H1 (cell line): ENCODE results near the gene NRIP2. TPM values are rescaled to one million over a fixed set of nuclear protein-coding genes. Genes with fewer than 3 reads are reported as not detected.

Experiments used
- CTCF ChIA-PET: fragments of 300-600 bp; sonication (Branson Sonifier 250); formaldehyde crosslinking; loops from one replicate; lab custom pipeline; 2021; ENCODE audit not compliant: partially characterized antibody; lab: Charles Lee
- POLR2A ChIA-PET: fragments of 300-600 bp; sonication (Branson Sonifier 250); formaldehyde crosslinking; loops from one replicate; lab custom pipeline; 2021; ENCODE audit warnings: inconsistent platforms; ENCODE audit not compliant: partially characterized antibody; lab: Charles Lee
- DNase-seq, 2 experiments: peaks; one replicate each; pipeline versions ENCODE4 v3.0.0 to v3.0.0-alpha.2; 2010 to 2022; ENCODE audit warnings: low spot score in 2 of 2, low read depth in 1 of 2, mixed read lengths in 1 of 2
- FAIRE-seq: peaks from 2 replicates; lab custom pipeline; 2011; peaks lifted over from hg19 to GRCh38; lab: Jason Lieb, UNC
- H2AFZ ChIP-seq: 2 replicates; pipeline ENCODE4 v1.8.1; 2012; ENCODE audit warnings: low read length, inconsistent platforms
- H2AK5ac ChIP-seq: 2 replicates; pipeline ENCODE4 v1.6.1; 2013; ENCODE audit warnings: low read depth, low read length
- H2BK120ac ChIP-seq: replicated peaks from 2 replicates; pipeline ENCODE3; 2013; ENCODE audit warnings: low read depth, low read length, inconsistent platforms
- H2BK12ac ChIP-seq: 2 replicates; pipeline ENCODE4 v1.6.1; 2013; ENCODE audit warnings: low read depth, low read length
- H2BK15ac ChIP-seq: 2 replicates; pipeline ENCODE4 v1.6.1; 2013; ENCODE audit warnings: low read length
- H2BK20ac ChIP-seq: 2 replicates; pipeline ENCODE4 v1.6.1; 2013; ENCODE audit warnings: low read length
- H2BK5ac ChIP-seq: 2 replicates; pipeline ENCODE4 v1.6.1; 2013; ENCODE audit warnings: low read depth, low read length
- H3K14ac ChIP-seq: 2 replicates; pipeline ENCODE4 v1.6.1; 2013; ENCODE audit warnings: inconsistent platforms; ENCODE audit not compliant: insufficient read length
- H3K18ac ChIP-seq: 2 replicates; pipeline ENCODE4 v1.6.1; 2013; ENCODE audit warnings: low read length; ENCODE audit errors: extremely low read depth
- H3K23ac ChIP-seq: 2 replicates; pipeline ENCODE4 v1.6.1; 2013; ENCODE audit warnings: inconsistent platforms; ENCODE audit not compliant: insufficient read length
- H3K23me2 ChIP-seq: 2 replicates; pipeline ENCODE4 v1.6.1; 2013; ENCODE audit warnings: low read depth, low read length
- H3K27ac ChIP-seq: 2 replicates; pipeline ENCODE4 v1.6.1; 2011; ENCODE audit warnings: low read depth, low read length, inconsistent platforms
- H3K27me3 ChIP-seq, 4 experiments: replicated peaks in 1 of 4; 1 replicate in 1 of 4; 2 replicates in 3 of 4; pipeline versions ENCODE4 v1.6.1 to v1.8.1; 2011 to 2013; ENCODE audit warnings: low read length in 3 of 4, mild to moderate bottlenecking in 3 of 4, inconsistent platforms in 2 of 4, mixed read lengths in 2 of 4, moderate library complexity in 1 of 4; ENCODE audit not compliant: control insufficient read depth in 3 of 4, insufficient read depth in 3 of 4; ENCODE audit errors: extremely low read depth in 1 of 4
- H3K36me3 ChIP-seq, 4 experiments: 2 replicates each; pipeline versions ENCODE4 v1.6.1 to v1.8.1; 2011 to 2013; ENCODE audit warnings: mild to moderate bottlenecking in 4 of 4, low read length in 3 of 4, moderate library complexity in 2 of 4, control low read depth in 1 of 4, inconsistent platforms in 1 of 4; ENCODE audit not compliant: insufficient read depth in 4 of 4, control insufficient read depth in 2 of 4
- H3K4ac ChIP-seq: replicated peaks from 2 replicates; pipeline ENCODE3; 2013; ENCODE audit warnings: low read length, low read depth, mixed read lengths, inconsistent platforms; ENCODE audit not compliant: insufficient read length
- H3K4me1 ChIP-seq, 4 experiments: replicated peaks in 1 of 4; 1 replicate in 1 of 4; 2 replicates in 3 of 4; pipeline versions ENCODE4 v1.6.1 to v1.8.1; 2011 to 2013; ENCODE audit warnings: low read length in 3 of 4, inconsistent platforms in 2 of 4, mixed read lengths in 1 of 4; ENCODE audit not compliant: insufficient read depth in 4 of 4, control insufficient read depth in 3 of 4
- H3K4me2 ChIP-seq, 2 experiments: 2 replicates each; pipeline versions ENCODE4 v1.6.1 to v1.8.1; 2011 to 2013; ENCODE audit warnings: low read depth in 2 of 2, low read length in 2 of 2, control low read depth in 1 of 2, inconsistent platforms in 1 of 2, mild to moderate bottlenecking in 1 of 2; ENCODE audit not compliant: insufficient read depth in 1 of 2
- H3K4me3 ChIP-seq, 4 experiments: fragments of 200-600, 300-600 bp in 1 of 4; sonication (generic), shearing (Covaris generic), sonication (Bioruptor Twin) in 1 of 4; 2 replicates each; pipeline versions ENCODE4 v1.5.1 to v1.8.1; 2011 to 2016; ENCODE audit warnings: low read length in 4 of 4, low read depth in 3 of 4, control low read depth in 2 of 4, inconsistent platforms in 2 of 4, mild to moderate bottlenecking in 2 of 4, mixed read lengths in 1 of 4, moderate library complexity in 1 of 4; ENCODE audit not compliant: insufficient read depth in 2 of 4; ENCODE audit errors: extremely low read depth in 1 of 4
- H3K56ac ChIP-seq: replicated peaks from 2 replicates; pipeline ENCODE3; 2013; ENCODE audit warnings: low read depth, mild to moderate bottlenecking, mixed read lengths, low read length, inconsistent platforms; ENCODE audit not compliant: insufficient read length
- H3K79me1 ChIP-seq: 2 replicates; pipeline ENCODE4 v1.6.1; 2013; ENCODE audit warnings: low read depth, low read length, control low read depth
- H3K79me2 ChIP-seq, 2 experiments: 2 replicates each; pipeline versions ENCODE4 v1.6.1 to v1.8.1; 2012 to 2013; ENCODE audit warnings: low read length in 2 of 2, mild to moderate bottlenecking in 2 of 2, inconsistent platforms in 1 of 2; ENCODE audit not compliant: insufficient read depth in 2 of 2, control insufficient read depth in 1 of 2
- H3K9ac ChIP-seq, 4 experiments: replicated peaks in 1 of 4; 1 replicate in 1 of 4; 2 replicates in 3 of 4; pipeline versions ENCODE4 v1.6.1 to v1.8.1; 2011 to 2013; ENCODE audit warnings: low read depth in 3 of 4, low read length in 3 of 4, control low read depth in 2 of 4, mild to moderate bottlenecking in 2 of 4, moderate library complexity in 2 of 4, inconsistent platforms in 1 of 4; ENCODE audit errors: extremely low read depth in 1 of 4
- H3K9me3 ChIP-seq, 2 experiments: 2 replicates each; pipeline versions ENCODE4 v1.6.1 to v1.8.1; 2012 to 2013; ENCODE audit warnings: mild to moderate bottlenecking in 2 of 2, moderate library complexity in 2 of 2, control low read depth in 1 of 2, inconsistent platforms in 1 of 2, low read depth in 1 of 2, low read length in 1 of 2, mixed read lengths in 1 of 2; ENCODE audit not compliant: insufficient read depth in 2 of 2
- H4K20me1 ChIP-seq, 2 experiments: replicated peaks in 1 of 2; 2 replicates each; pipeline versions ENCODE3 to v1.8.1; 2011 to 2013; ENCODE audit warnings: inconsistent platforms in 2 of 2, low read length in 2 of 2, mild to moderate bottlenecking in 1 of 2; ENCODE audit not compliant: insufficient read depth in 2 of 2, control insufficient read depth in 1 of 2
- H4K5ac ChIP-seq: 2 replicates; pipeline ENCODE4 v1.6.1; 2013; ENCODE audit warnings: low read length, low read depth, mixed read lengths, inconsistent platforms; ENCODE audit not compliant: insufficient read length
- H4K8ac ChIP-seq: 2 replicates; pipeline ENCODE4 v1.8.0; 2013; ENCODE audit warnings: mild to moderate bottlenecking, moderate library complexity, low read length, inconsistent platforms; ENCODE audit not compliant: insufficient read depth; ENCODE audit errors: extremely low read depth
- H4K91ac ChIP-seq: replicated peaks from 2 replicates; pipeline ENCODE3; 2013; ENCODE audit warnings: low read length, mixed read lengths, inconsistent platforms; ENCODE audit not compliant: insufficient read length
- GABPA ChIP-seq: IDR thresholded peaks from 2 replicates; pipeline ENCODE4 v1.6.1; 2011; ENCODE audit warnings: mild to moderate bottlenecking, low read length, moderate library complexity, borderline replicate concordance; ENCODE audit not compliant: insufficient read depth
- JUN ChIP-seq: IDR thresholded peaks from 2 replicates; pipeline ENCODE4 v1.6.1; 2011; ENCODE audit warnings: low read depth, mild to moderate bottlenecking, improper control_type of control experiment, low read length
- JUND ChIP-seq: IDR thresholded peaks from 2 replicates; pipeline ENCODE4 v1.6.1; 2011; ENCODE audit warnings: mild to moderate bottlenecking, improper control_type of control experiment, low read length
- NANOG ChIP-seq: IDR thresholded peaks from 2 replicates; pipeline ENCODE4 v1.6.1; 2011; ENCODE audit warnings: low read length, low read depth, mild to moderate bottlenecking, inconsistent platforms; ENCODE audit not compliant: insufficient read depth, poor library complexity, severe bottlenecking
- POU5F1 ChIP-seq: IDR thresholded peaks from 2 replicates; pipeline ENCODE4 v1.6.1; 2011; ENCODE audit warnings: low read depth, mild to moderate bottlenecking, low read length, moderate library complexity
- RFX5 ChIP-seq: IDR thresholded peaks from 2 replicates; pipeline ENCODE4 v1.6.1; 2011; ENCODE audit warnings: low read depth, low read length, improper control_type of control experiment, borderline replicate concordance
- RXRA ChIP-seq: IDR thresholded peaks from 2 replicates; pipeline ENCODE4 v1.6.1; 2011; ENCODE audit warnings: low read depth, mild to moderate bottlenecking, low read length, moderate library complexity; ENCODE audit not compliant: insufficient read depth
- SAP30 ChIP-seq: fragments of 300-600 bp; sonication (generic); IDR thresholded peaks from 2 replicates; pipeline ENCODE4 v1.7.1; 2012; ENCODE audit warnings: low read length, moderate library complexity, mild to moderate bottlenecking, inconsistent platforms; ENCODE audit not compliant: insufficient read depth, insufficient replicate concordance
- WGBS, 2 experiments: shearing (Covaris generic) in 1 of 2; methylation state at CpG; one replicate each; pipeline versions ENCODE4 v1.1.6 to v1.1.7; 2013 to 2015; ENCODE audit warnings: low lambda C conversion rate in 2 of 2, mixed read lengths in 2 of 2, inconsistent platforms in 1 of 2, low coverage in 1 of 2, missing lambda C conversion rate in 1 of 2; ENCODE audit not compliant: insufficient replicate concordance in 2 of 2, insufficient coverage in 1 of 2, insufficient read length in 1 of 2; ENCODE audit errors: extremely low coverage in 1 of 2, missing lambda C conversion rate in 1 of 2; 5-methylcytosine and 5-hydroxymethylcytosine counted together
- polyA plus RNA-seq, 7 experiments: library from polyadenylated mRNA; depleted of rRNA in 3 of 7; stranded (reverse) in 5 of 7; unstranded in 2 of 7; fragments of >200 nt in 5 of 7; fragments of 200-250 nt in 2 of 7; gene quantifications; 1 replicate in 5 of 7; 2 replicates in 1 of 7; 4 replicates in 1 of 7; pipeline versions ENCODE4 v1.2.1 to v1.2.3, GENCODE V29; 2011 to 2013; ENCODE audit warnings: missing spikeins in 2 of 7, mixed read lengths in 2 of 7
- total RNA-seq: library from RNA; stranded (reverse); fragmentation: NEBNext Ultra II Directional; extraction: Animal tissue kit (Norgen Biotek cat#: 25700); gene quantifications from 2 replicates; pipeline ENCODE4 v1.2.1, GENCODE V29; 2021

NRIP2 gene
- total and polyA plus RNA-seq, 2 of the 8 experiments (the other 6 are each of a cell fraction or from before 2014, with no cell fraction given): 0.06 TPM; not detected in 1

DNA sequence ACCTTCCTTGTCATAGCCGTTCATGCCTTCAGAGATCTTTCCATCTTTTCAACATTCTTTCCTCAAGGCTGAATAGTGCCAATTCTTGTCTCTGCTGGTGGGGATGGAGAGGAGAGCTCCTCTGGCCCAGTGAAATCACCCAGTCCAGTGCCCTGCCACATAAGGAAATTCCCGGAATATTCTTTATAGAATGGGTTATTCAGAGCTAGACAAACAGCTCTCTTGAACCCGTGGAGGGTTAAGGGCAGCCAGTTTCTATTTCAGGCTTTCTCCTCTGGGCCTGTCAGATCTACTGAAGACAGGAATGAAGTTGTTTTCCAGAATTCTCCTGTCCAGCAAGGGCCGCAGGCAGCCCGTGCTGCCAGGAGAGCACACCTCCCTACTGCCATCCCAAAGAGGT is 8.1 kb upstream of the NRIP2 start:
- peaks cover 0 to 4% (median 3%) of the 10 kb centered on the region in 4 experiments; a peak in 6 of 7 replicates for H3K4me1 ChIP-seq
- no peak overlapping the region for H2BK12ac ChIP-seq
- H3K23ac ChIP-seq: no peak overlapping the region
- H3K56ac ChIP-seq: no peak overlapping the region
- H2AFZ ChIP-seq: no peak overlapping the region
- no peak overlapping the region; the same call in 1 of the 2 replicates for H4K8ac ChIP-seq
- H3K79me1 ChIP-seq: no peaks in the 10 kb centered on the region
- H2AK5ac ChIP-seq: no peak overlapping the region
- H4K20me1 ChIP-seq: peaks cover 0 to 3% of the 10 kb centered on the region in 2 experiments
- no peak overlapping the region for H2BK5ac ChIP-seq
- H2BK120ac ChIP-seq: no peak overlapping the region
- ChIA-PET POLR2A (interaction anchor here (1.0 to 1.3 kb wide), 3 partner anchors 9 to 18 kb away, joined by 4 to 5 read pairs (median 4); no protein-coding TSS in a partner anchor), CTCF (interaction anchor here (0.9 to 6.3 kb wide), 7 partner anchors 9 to 161 kb away, joined by 3 to 84 read pairs (median 3); partner anchors contain the start of gene TEX52)
- FAIRE-seq: no peak
- H3K36me3 ChIP-seq: no peaks in the 10 kb centered on the region; a peak in 1 of 8 replicates
- 96% methylated on average over 5 of the region's 5 CpGs; no CpG with 5 or more reads in 1 of the 2 experiments for WGBS, 2 experiments
- no peak overlapping the region for H3K4ac ChIP-seq
- no peak overlapping the region for H2BK15ac ChIP-seq
- H3K4me3 ChIP-seq: no peak overlapping the region
- no peak overlapping the region for H4K5ac ChIP-seq
- no peak overlapping the region for H3K4me2 ChIP-seq
- no peak overlapping the region for H3K27ac ChIP-seq
- H3K9ac ChIP-seq: no peak overlapping the region
- H3K18ac ChIP-seq: no peak overlapping the region
- no peak overlapping the region for H4K91ac ChIP-seq
- DNase-seq: no peak
- H3K79me2 ChIP-seq: no peaks in the 10 kb centered on the region
- no peaks in the 10 kb centered on the region for H3K27me3 ChIP-seq
- no peaks in the 10 kb centered on the region for H3K23me2 ChIP-seq
- H3K9me3 ChIP-seq: no peaks in the 10 kb centered on the region
- no peak overlapping the region for H2BK20ac ChIP-seq
- H3K14ac ChIP-seq: no peak overlapping the region
- TF ChIP-seq SAP30 (no peak), JUN (no peak), POU5F1 (no peak), RXRA (no peak), JUND (no peak), NANOG (no peak), RFX5 (no peak), GABPA (no peak)
